DOHH2 (cell line): ENCODE data around the gene TGFBR3L.

Experiments
- CTCF ChIP-seq: fragments of 200-600 bp; sonication (generic); IDR thresholded peaks from one replicate; pipeline ENCODE4 v1.5.1; 2014; ENCODE audit warnings: antibody characterized with exemption, mild to moderate bottlenecking, low read depth, low read length; ENCODE audit not compliant: poor library complexity, severe bottlenecking
- EZH2phosphoT487 ChIP-seq: fragments of 200-600 bp; sonication (generic); IDR thresholded peaks from 2 replicates; pipeline ENCODE4 v1.6.1; 2017; ENCODE audit warnings: borderline replicate concordance, mild to moderate bottlenecking, antibody characterized with exemption, low read length, moderate library complexity, mixed read lengths

- no peak for TF ChIP-seq CTCF
- TF ChIP-seq EZH2phosphoT487: no peak
Measured at GRCh38 chr19:7912144-7912696, 2.4 kb upstream of the TGFBR3L start.
